CD4-positive, alpha-beta T cell (primary cell): ENCODE results near the gene NPIPB9. TPM values are rescaled to one million over a fixed set of nuclear protein-coding genes. Genes with fewer than 3 reads are reported as not detected.
"Not testable (repeated sequence)": the region's sequence is repeated elsewhere in the genome, so short reads cannot be mapped to it uniquely, and the experiment has no call there.

ENCODE experiments used
- ATAC-seq: fragments of 200-7000 bp; cut with Tn5 transposase; one replicate; pipeline ENCODE4 v1.10.0; 2022; ENCODE audit warnings: mild to moderate bottlenecking; ENCODE audit not compliant: poor library complexity
- CTCF ChIA-PET: fragments of 350-600 bp; sonication (Branson Sonifier 250); formaldehyde crosslinking; loops from one replicate; lab custom pipeline; 2021; ENCODE audit warnings: antibody characterized with exemption, inconsistent platforms; lab: Charles Lee
- POLR2A ChIA-PET: fragments of 350-600 bp; sonication (Branson Sonifier 250); formaldehyde crosslinking; loops from one replicate; lab custom pipeline; 2021; ENCODE audit warnings: antibody characterized with exemption, inconsistent platforms; lab: Charles Lee
- DNase-seq, 14 experiments: peaks; one replicate each; pipeline ENCODE4 v3.0.0-alpha.2; 2013 to 2020; ENCODE audit warnings: mixed read lengths in 2 of 14
- H3K27ac ChIP-seq, 2 donors: one replicate each; pipeline versions ENCODE4 v1.5.1 to v1.7.0; 2013; ENCODE audit warnings: low read length in 2 of 2, low read depth in 1 of 2, mild to moderate bottlenecking in 1 of 2
- H3K27me3 ChIP-seq, 2 experiments: 1 replicate in 1 of 2; 2 replicates in 1 of 2; pipeline versions ENCODE4 v1.6.1 to v1.7.0; 2013; ENCODE audit warnings: low read length in 2 of 2, control low read depth in 1 of 2, mild to moderate bottlenecking in 1 of 2, moderate library complexity in 1 of 2; ENCODE audit not compliant: insufficient read depth in 2 of 2, control insufficient read depth in 1 of 2
- H3K36me3 ChIP-seq: one replicate; pipeline ENCODE4 v1.6.1; 2013; ENCODE audit warnings: low read length, control low read depth; ENCODE audit not compliant: insufficient read depth
- H3K4me1 ChIP-seq: one replicate; pipeline ENCODE4 v1.6.1; 2013; ENCODE audit warnings: low read length, control low read depth; ENCODE audit not compliant: insufficient read depth
- H3K4me3 ChIP-seq: one replicate; pipeline ENCODE4 v1.5.1; 2013; ENCODE audit warnings: mild to moderate bottlenecking, low read length, moderate library complexity
- H3K9me3 ChIP-seq, 2 experiments: 1 replicate in 1 of 2; 2 replicates in 1 of 2; pipeline versions ENCODE4 v1.6.1 to v1.7.0; 2013; ENCODE audit warnings: low read length in 2 of 2, mild to moderate bottlenecking in 2 of 2, control low read depth in 1 of 2, moderate library complexity in 1 of 2; ENCODE audit not compliant: control insufficient read depth in 1 of 2, insufficient read depth in 1 of 2
- H3K27ac Mint-ChIP-seq: one replicate; pipeline ENCODE4 v1.8.0; 2020; ENCODE audit warnings: mixed read lengths
- H3K27me3 Mint-ChIP-seq: one replicate; pipeline ENCODE4 v1.8.0; 2021; ENCODE audit warnings: mixed read lengths
- H3K36me3 Mint-ChIP-seq: one replicate; pipeline ENCODE4 v1.8.0; 2021; ENCODE audit warnings: low read depth, mixed read lengths
- H3K4me1 Mint-ChIP-seq: one replicate; pipeline ENCODE4 v1.8.0; 2021; ENCODE audit warnings: low read depth, mixed read lengths
- H3K4me3 Mint-ChIP-seq: one replicate; pipeline ENCODE4 v1.8.0; 2020; ENCODE audit warnings: mild to moderate bottlenecking, mixed read lengths
- H3K9me3 Mint-ChIP-seq: one replicate; pipeline ENCODE4 v1.8.0; 2020; ENCODE audit warnings: mixed read lengths
- intact Hi-C, 2 experiments: fragments of 100-400 bp; cut with DNase I in 1 of 2; cut with micrococcal nuclease in 1 of 2; formaldehyde crosslinking; loops; one replicate each; pipeline versions ENCODE4 v1.15.1 to v1.9.0; 2023 to 2025; cut with DNase I, micrococcal nuclease
- polyA plus RNA-seq, 2 donors: library from polyadenylated mRNA; unstranded; fragments of 120-200 nt; gene quantifications; one replicate each; pipeline ENCODE4 v1.2.1, GENCODE V29; 2013
- total RNA-seq, 174 experiments: library from RNA in 2 of 174; stranded (reverse) in 2 of 174; gene quantifications; one replicate each; pipeline ENCODE4 v1.2.3 and lab custom pipeline; 2021 to 2026

Gene NPIPB9
- total RNA-seq (1 to 10 TPM; 1.9 to 2.6 TPM), total RNA-seq (lab: John Stamatoyannopoulos, UW) (0 to 0.49 (median 0.06) reads per million in 172 experiments)
- polyA plus RNA-seq (2013, experiment 1 of 2) = 2.5 TPM
- 4.5 TPM for polyA plus RNA-seq (2013, experiment 2 of 2)

GRCh38 chr16:28751487-28751886 lies at the start of gene NPIPB9:
TSS of gene NPIPB9 (plus strand) at chr16:28751787.
- H3K36me3 Mint-ChIP-seq, H3K4me1 Mint-ChIP-seq, H3K27me3 ChIP-seq, intact Hi-C loops, H3K4me3 ChIP-seq, H3K27ac ChIP-seq, H3K9me3 Mint-ChIP-seq, POLR2A ChIA-PET, DNase-seq, ATAC-seq, H3K27me3 Mint-ChIP-seq, H3K36me3 ChIP-seq, H3K27ac Mint-ChIP-seq, H3K4me1 ChIP-seq, H3K4me3 Mint-ChIP-seq, H3K9me3 ChIP-seq, CTCF ChIA-PET: not testable (repeated sequence)

DNA sequence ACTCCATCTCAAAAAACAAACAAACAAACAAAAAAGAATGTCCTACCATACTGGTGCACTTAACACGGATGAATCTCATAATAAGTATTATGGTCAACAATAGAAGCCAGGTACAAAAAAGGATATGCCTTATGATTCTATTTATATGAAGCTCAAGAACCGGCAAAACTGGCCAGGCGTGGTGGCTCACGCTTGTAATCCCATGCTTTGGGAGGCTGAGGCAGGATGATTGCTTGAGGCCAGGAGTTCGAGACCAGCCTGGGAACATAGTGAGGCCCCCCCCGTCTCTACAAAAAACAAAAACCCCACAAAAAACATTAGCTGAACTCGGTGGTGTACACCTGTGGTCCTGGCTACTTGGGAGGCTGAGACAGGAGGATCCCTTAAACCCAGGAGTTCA lies 47.3 kb upstream of the NPIPB9 start:
- DNase-seq, H3K27me3 ChIP-seq, H3K27ac Mint-ChIP-seq, H3K4me3 ChIP-seq, intact Hi-C loops, POLR2A ChIA-PET, H3K36me3 Mint-ChIP-seq, H3K27ac ChIP-seq, H3K27me3 Mint-ChIP-seq, H3K4me3 Mint-ChIP-seq, ATAC-seq, H3K4me1 Mint-ChIP-seq, CTCF ChIA-PET, H3K9me3 ChIP-seq, H3K4me1 ChIP-seq, H3K9me3 Mint-ChIP-seq, H3K36me3 ChIP-seq: not testable (repeated sequence)

DNA sequence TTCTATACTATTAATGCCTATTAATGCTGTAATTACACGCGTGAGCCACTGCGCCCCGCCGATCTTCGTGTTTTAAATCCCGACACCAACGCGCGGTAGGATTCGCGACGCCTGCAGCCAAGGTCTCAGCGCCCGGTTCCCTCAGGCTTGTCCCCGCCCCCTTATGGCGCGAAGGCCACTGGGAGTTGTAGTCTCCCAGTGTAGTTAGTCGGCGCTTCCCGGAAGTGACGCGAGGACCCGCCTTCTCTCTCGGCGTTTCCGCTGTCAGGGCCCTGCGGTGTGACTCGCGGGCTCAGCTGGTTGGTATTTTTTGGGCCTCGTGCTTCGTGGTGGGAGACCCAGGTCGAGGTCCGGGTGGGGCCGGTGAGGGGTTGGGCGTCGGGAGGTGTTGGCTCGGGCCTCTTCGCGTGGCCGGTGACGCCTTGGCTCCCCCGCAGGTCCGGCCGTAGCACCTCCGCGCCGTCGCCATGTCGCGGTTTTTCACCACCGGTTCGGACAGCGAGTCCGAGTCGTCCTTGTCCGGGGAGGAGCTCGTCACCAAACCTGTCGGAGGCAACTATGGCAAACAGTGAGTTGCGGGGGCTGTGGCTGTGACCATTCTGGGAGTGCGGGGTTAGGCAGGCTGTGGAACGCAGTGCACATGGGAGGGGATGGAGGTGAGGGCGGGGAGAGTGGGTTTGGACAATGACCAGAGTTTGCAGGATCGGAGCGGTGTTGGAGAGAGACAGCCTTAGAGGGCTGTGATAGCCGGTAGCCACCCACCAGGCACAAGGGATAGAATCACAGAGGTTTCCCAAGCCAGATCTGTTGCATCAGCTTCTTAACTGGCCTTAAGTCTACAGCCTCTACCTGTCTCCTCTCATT lies 40.1 kb upstream of the NPIPB9 start, which contains the start of gene EIF3C:
EIF3C (plus strand) TSS at position 245 of the 864 bp plus-strand sequence; CDS start at position 468, 223 bp downstream.
- H3K9me3 Mint-ChIP-seq, POLR2A ChIA-PET, H3K27ac Mint-ChIP-seq, H3K36me3 ChIP-seq, CTCF ChIA-PET, H3K4me1 Mint-ChIP-seq, H3K36me3 Mint-ChIP-seq, DNase-seq, intact Hi-C loops, H3K27me3 ChIP-seq, H3K4me1 ChIP-seq, H3K4me3 Mint-ChIP-seq, H3K9me3 ChIP-seq, H3K4me3 ChIP-seq, H3K27ac ChIP-seq, H3K27me3 Mint-ChIP-seq: not testable (repeated sequence)
- peak; percentile 99 for ATAC-seq

- H3K4me3 Mint-ChIP-seq, H3K4me3 ChIP-seq, DNase-seq, CTCF ChIA-PET, H3K27ac Mint-ChIP-seq, H3K4me1 Mint-ChIP-seq, POLR2A ChIA-PET, H3K9me3 Mint-ChIP-seq, H3K4me1 ChIP-seq, H3K27ac ChIP-seq, H3K27me3 Mint-ChIP-seq, ATAC-seq, H3K36me3 Mint-ChIP-seq, H3K36me3 ChIP-seq, intact Hi-C loops, H3K27me3 ChIP-seq, H3K9me3 ChIP-seq: not testable (repeated sequence)
Observed at GRCh38 chr16:28722852-28723650, 28.5 kb upstream of the NPIPB9 start.

GRCh38 chr16:28731253-28731652 lies 20.3 kb upstream of the NPIPB9 start:
- H3K27ac Mint-ChIP-seq, H3K4me1 ChIP-seq, ATAC-seq, CTCF ChIA-PET, H3K36me3 Mint-ChIP-seq, H3K4me3 ChIP-seq, H3K4me3 Mint-ChIP-seq, H3K36me3 ChIP-seq, H3K9me3 Mint-ChIP-seq, H3K9me3 ChIP-seq, POLR2A ChIA-PET, H3K27me3 Mint-ChIP-seq, H3K27me3 ChIP-seq, H3K4me1 Mint-ChIP-seq, H3K27ac ChIP-seq, DNase-seq, intact Hi-C loops: not testable (repeated sequence)

GRCh38 chr16:28732455-28733124 lies 19.0 kb upstream of the NPIPB9 start:
- H3K27ac Mint-ChIP-seq, intact Hi-C loops, CTCF ChIA-PET: not testable (repeated sequence)

More at GRCh38 chr16:28732455-28733124, 19.0 kb upstream of the NPIPB9 start:
- DNase-seq, H3K36me3 ChIP-seq, POLR2A ChIA-PET, ATAC-seq, H3K4me1 ChIP-seq, H3K9me3 ChIP-seq, H3K4me3 ChIP-seq, H3K36me3 Mint-ChIP-seq, H3K27me3 ChIP-seq, H3K4me3 Mint-ChIP-seq, H3K4me1 Mint-ChIP-seq, H3K9me3 Mint-ChIP-seq, H3K27me3 Mint-ChIP-seq, H3K27ac ChIP-seq: not testable (repeated sequence)
